Heart left ventricle (tissue), 16 donors: ENCODE data around the gene SLC29A3. TPM values are rescaled to one million over a fixed set of nuclear protein-coding genes. Genes with fewer than 3 reads are reported as not detected.

Source experiments
- ATAC-seq, 4 donors: fragments of 200-7000 bp; cut with Tn5 transposase; one replicate each; pipeline ENCODE4 v1.9.1; 2020 to 2022; ENCODE audit warnings: moderate library complexity in 4 of 4, mild to moderate bottlenecking in 3 of 4, moderate number of reproducible peaks in 1 of 4
- DNase-seq, 5 donors: peaks; one replicate each; pipeline ENCODE4 v3.0.0-alpha.2; 2020
- H3K27ac ChIP-seq, 12 donors: fragments of 200-600 bp; sonication (generic) in 4 of 12; one replicate each; pipeline versions ENCODE4 v1.5.0 to v1.8.0; 2016 to 2022; ENCODE audit warnings: mild to moderate bottlenecking in 2 of 12
- H3K27me3 ChIP-seq, 9 donors: fragments of 200-600 bp; sonication (generic) in 2 of 9; one replicate each; pipeline versions ENCODE4 v1.5.1 to v1.8.0; 2016 to 2022; ENCODE audit warnings: mild to moderate bottlenecking in 3 of 9
- H3K36me3 ChIP-seq, 9 donors: fragments of 200-600 bp; sonication (generic) in 2 of 9; one replicate each; pipeline versions ENCODE4 v1.5.0 to v1.8.0; 2018 to 2022; ENCODE audit warnings: mild to moderate bottlenecking in 2 of 9
- H3K4me1 ChIP-seq, 12 donors: fragments of 200-600 bp; sonication (generic) in 4 of 12; one replicate each; pipeline versions ENCODE4 v1.5.0 to v1.8.0; 2016 to 2022; ENCODE audit warnings: mild to moderate bottlenecking in 3 of 12
- H3K4me3 ChIP-seq, 12 donors: fragments of 200-600 bp; sonication (generic) in 4 of 12; one replicate each; pipeline versions ENCODE4 v1.5.0 to v1.8.0; 2017 to 2022; ENCODE audit warnings: mild to moderate bottlenecking in 9 of 12, moderate library complexity in 4 of 12
- H3K9me3 ChIP-seq, 12 donors: fragments of 200-600 bp; sonication (generic) in 4 of 12; one replicate each; pipeline versions ENCODE4 v1.5.0 to v1.8.0; 2016 to 2022; ENCODE audit warnings: mild to moderate bottlenecking in 1 of 12
- POLR2A ChIP-seq, 2 donors: fragments of 450-650 bp; IDR thresholded peaks; one replicate each; pipeline ENCODE4 v1.6.1; 2017; ENCODE audit warnings: antibody characterized with exemption in 2 of 2, mild to moderate bottlenecking in 2 of 2, moderate library complexity in 2 of 2
- WGBS, 4 donors: extraction: QIAGEN DNeasy Blood & Tissue Kit in 2 of 4; methylation state at CpG; one replicate each; pipeline versions ENCODE4 v1.1.5 to v1.1.7; 2013 to 2018; 5-methylcytosine and 5-hydroxymethylcytosine counted together
- intact Hi-C, 10 donors: fragments of 100-400 bp; cut with DNase I; formaldehyde crosslinking; loops; one replicate each; pipeline versions ENCODE4 v1.11.1 to v1.14.2; 2022
- polyA plus RNA-seq, 2 donors: library from polyadenylated mRNA; stranded (reverse); fragments of 200-250 nt; gene quantifications; one replicate each; pipeline ENCODE4 v1.2.3, GENCODE V29; 2013
- total RNA-seq, 9 donors: library from RNA; depleted of rRNA in 2 of 9; stranded (reverse); fragments of >200 nt in 2 of 9; fragmentation: NEBNext Ultra II Directional in 3 of 9; extraction: Animal tissue kit (Norgen Biotek cat#: 25700) in 3 of 9; gene quantifications; one replicate each; pipeline versions ENCODE4 v1.1.0 to v1.2.4, GENCODE V29; 2016 to 2023
- TF ChIP-seq, protein P1 (sequence below), 12 donors: fragments of 200-600 bp; sonication (generic) in 4 of 12; IDR thresholded peaks; one replicate each; pipeline versions ENCODE4 v1.5.0 to v1.8.0; 2018 to 2022; ENCODE audit warnings: antibody characterized with exemption in 12 of 12, mild to moderate bottlenecking in 5 of 12
- donor health status: ischemic (EF 13 %, LVEDD 7.1; RV severe dilation, severe dysfunction).
- donor health status: healthy with polysubstance abuse.
- donor health status: DM: no; HTN: yes; CAD: no.
- donor health status: DM: no; HTN: no; CAD: no.
- donor health status: ischemic (EF 25% LVEDD 6.9; RV normal size, moderate dysfunction).
- donor health status: ischemic (EF 25% LVEDD 5.7; RV mildly dilated, moderate dysfunction).
- donor health status: healthy.
- donor health status: DM: yes; HTN: yes; CAD: no.
- donor health status: ischemic (EF 35%, LVEDD 5.7; RV mildly dilated, moderate dysfunction).
- donor health status: nonischemic (EF 11% LVEDD 7.7; RV severe dilation, severe dysfunction).
- donor health status: DM: yes; HTN: yes; CAD: no.
- donor health status: PGD.
- donor health status: ischemic (EF 29% LVEDD 5.4; RV normal size, mild dysfunction).
- donor health status: nonischemic (EF 23%, LVEDD 6.1; RV moderate dilation, normal function).

SLC29A3 gene
- total and polyA plus RNA-seq, 11 donors, result 0.76 to 6.2 (median 1.6) TPM

DNA sequence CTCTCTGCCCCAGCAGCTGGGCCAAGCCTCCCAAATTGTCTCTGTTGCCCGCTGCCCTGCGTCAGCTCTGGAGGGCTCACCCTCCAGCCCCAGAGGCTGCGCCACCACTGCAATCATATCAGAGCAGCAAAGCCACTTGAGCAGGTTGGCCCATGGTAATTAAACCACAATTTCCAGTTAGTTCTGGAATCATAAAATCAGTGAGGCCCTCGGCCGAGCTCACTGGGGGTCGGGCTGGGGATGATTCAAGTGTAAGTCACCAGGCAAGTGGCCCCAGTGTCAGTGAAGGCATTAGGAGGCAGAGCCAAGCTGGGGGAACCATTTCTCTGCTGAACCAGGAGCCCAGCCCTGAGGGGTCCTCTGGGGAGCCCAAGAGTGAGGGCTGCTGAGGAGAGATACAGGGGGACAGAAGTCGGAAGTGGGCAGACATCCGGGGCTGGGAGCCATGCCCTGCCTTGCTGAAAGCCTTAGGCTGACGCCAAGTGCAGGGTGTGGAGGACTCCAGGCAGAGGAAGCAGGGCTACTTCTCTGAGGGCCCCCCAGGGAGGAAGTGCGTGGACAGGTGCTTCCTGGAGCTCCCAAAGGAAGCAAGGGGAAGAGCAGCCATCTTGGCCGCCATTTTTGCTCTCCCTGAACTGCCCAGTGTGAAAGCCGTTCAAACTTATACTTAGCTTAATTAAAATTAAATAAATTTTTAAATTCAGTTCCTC lies 29.5 kb upstream of the SLC29A3 start:
- peak in 3 of 5 donors; percentile 57 to 64 (median 63) for DNase-seq
- Histone ChIP-seq H3K36me3 (peaks cover 0 to 97% (median 56%) of the 10 kb centered on the region in 9 donors), H3K27ac (peak overlapping the region in 8 of 12 donors; percentile 3 to 68 (median 40)), H3K4me3 (no peak overlapping the region), H3K4me1 (peaks cover 0 to 14% (median 6%) of the 10 kb centered on the region in 12 donors), H3K9me3 (no peaks in the 10 kb centered on the region), H3K27me3 (no peaks in the 10 kb centered on the region)
- peak in 3 of 4 donors; percentile 28 to 80 (median 29) for ATAC-seq
- TF ChIP-seq, protein P1, sequence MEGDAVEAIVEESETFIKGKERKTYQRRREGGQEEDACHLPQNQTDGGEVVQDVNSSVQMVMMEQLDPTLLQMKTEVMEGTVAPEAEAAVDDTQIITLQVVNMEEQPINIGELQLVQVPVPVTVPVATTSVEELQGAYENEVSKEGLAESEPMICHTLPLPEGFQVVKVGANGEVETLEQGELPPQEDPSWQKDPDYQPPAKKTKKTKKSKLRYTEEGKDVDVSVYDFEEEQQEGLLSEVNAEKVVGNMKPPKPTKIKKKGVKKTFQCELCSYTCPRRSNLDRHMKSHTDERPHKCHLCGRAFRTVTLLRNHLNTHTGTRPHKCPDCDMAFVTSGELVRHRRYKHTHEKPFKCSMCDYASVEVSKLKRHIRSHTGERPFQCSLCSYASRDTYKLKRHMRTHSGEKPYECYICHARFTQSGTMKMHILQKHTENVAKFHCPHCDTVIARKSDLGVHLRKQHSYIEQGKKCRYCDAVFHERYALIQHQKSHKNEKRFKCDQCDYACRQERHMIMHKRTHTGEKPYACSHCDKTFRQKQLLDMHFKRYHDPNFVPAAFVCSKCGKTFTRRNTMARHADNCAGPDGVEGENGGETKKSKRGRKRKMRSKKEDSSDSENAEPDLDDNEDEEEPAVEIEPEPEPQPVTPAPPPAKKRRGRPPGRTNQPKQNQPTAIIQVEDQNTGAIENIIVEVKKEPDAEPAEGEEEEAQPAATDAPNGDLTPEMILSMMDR (IDR thresholded peaks at IDR 0.05), result no peak
- TF ChIP-seq POLR2A (IDR thresholded peaks at IDR 0.05), result no peak
- intact Hi-C loops, result loop anchor here in 7 of 10 donors (5.0 to 10.0 kb wide), 6 partner anchors 77 to 387 kb away; partner anchors contain the start of gene UNC5B (in 1 of the 7)
- WGBS, 4 donors, result 70 to 76% (median 72%) methylated on average over 12 of the region's 12 CpGs

DNA sequence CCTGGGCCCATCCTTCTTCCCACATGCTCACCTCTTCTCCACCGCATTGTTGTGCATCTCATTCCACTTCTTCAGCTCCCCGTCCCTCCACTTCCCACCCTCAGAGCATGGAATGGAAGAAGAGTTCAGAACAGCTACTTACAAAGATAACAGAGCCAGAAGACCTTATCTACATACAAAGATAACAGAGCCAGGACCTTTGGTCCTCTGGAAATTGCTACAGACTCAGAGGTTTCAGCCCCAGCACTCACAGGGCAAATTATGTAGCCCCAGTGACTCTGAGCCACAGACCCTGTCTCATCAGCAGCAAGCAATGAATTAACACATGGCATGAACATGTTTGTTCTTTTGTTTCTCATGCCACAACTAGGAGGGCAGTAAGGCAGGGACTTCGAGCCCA lies 28.7 kb upstream of the SLC29A3 start:
- H3K36me3 ChIP-seq, result peaks cover 0 to 97% (median 60%) of the 10 kb centered on the region in 9 donors
- ATAC-seq, result no peak
- 85 to 99% (median 97%) methylated on average over 3 of the region's 3 CpGs for WGBS, 4 donors
- H3K4me1 ChIP-seq, result peaks cover 0 to 14% (median 6%) of the 10 kb centered on the region in 12 donors
- no peaks in the 10 kb centered on the region for H3K9me3 ChIP-seq
- H3K4me3 ChIP-seq, result no peak overlapping the region
- H3K27ac ChIP-seq, result peak overlapping the region in 6 of 12 donors; percentile 30 to 68 (median 47)
- DNase-seq, result peak in 1 of 5 donors; percentile 13
- intact Hi-C loops, result no loop called here
- no peaks in the 10 kb centered on the region for H3K27me3 ChIP-seq
- no peak for TF ChIP-seq POLR2A (IDR thresholded peaks at IDR 0.05)
- TF ChIP-seq, protein P1 (IDR thresholded peaks at IDR 0.05), result no peak

DNA sequence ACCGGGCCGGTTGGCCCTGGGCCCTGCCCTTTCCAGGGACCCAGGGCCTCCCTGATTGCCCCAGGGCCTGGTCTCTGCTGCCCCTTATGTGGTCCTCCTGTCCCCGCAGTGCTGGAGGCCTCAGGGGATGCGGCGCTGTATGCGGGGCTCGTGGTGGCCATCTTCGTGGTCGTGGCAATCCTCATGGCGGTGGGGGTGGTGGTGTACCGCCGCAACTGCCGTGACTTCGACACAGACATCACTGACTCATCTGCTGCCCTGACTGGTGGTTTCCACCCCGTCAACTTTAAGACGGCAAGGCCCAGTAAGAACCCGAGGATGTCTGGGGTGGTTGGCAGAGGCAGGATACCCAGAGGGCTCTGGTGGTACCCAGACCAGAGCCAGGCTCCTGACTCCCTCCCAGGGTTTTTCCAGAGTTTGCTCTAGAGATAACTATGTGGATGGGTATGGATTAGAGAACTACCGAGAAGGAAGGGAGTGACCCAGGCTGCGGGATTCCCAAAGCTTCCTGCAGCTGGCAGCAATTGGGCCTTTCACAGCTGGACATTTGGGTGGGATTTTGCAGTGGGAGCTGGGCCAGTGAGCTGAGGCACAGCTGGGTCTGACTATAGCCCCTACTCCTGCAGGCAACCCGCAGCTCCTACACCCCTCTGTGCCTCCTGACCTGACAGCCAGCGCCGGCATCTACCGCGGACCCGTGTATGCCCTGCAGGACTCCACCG lies 28.1 kb upstream of the SLC29A3 start:
- 90 to 95% (median 94%) methylated on average over 5 to 26 of the region's 26 CpGs for WGBS, 4 donors
- intact Hi-C loops, result no loop called here
- peaks cover 0 to 14% (median 6%) of the 10 kb centered on the region in 12 donors for H3K4me1 ChIP-seq
- ATAC-seq (no peak), DNase-seq (peak in 1 of 5 donors; percentile 46)
- TF ChIP-seq POLR2A (IDR thresholded peaks at IDR 0.05), result no peak
- TF ChIP-seq, protein P1 (IDR thresholded peaks at IDR 0.05), result no peak
- no peaks in the 10 kb centered on the region for H3K9me3 ChIP-seq
- H3K4me3 ChIP-seq, result no peak overlapping the region
- H3K27ac ChIP-seq, result no peak overlapping the region
- peaks cover 0 to 97% (median 58%) of the 10 kb centered on the region in 9 donors for H3K36me3 ChIP-seq
- no peaks in the 10 kb centered on the region for H3K27me3 ChIP-seq

DNA sequence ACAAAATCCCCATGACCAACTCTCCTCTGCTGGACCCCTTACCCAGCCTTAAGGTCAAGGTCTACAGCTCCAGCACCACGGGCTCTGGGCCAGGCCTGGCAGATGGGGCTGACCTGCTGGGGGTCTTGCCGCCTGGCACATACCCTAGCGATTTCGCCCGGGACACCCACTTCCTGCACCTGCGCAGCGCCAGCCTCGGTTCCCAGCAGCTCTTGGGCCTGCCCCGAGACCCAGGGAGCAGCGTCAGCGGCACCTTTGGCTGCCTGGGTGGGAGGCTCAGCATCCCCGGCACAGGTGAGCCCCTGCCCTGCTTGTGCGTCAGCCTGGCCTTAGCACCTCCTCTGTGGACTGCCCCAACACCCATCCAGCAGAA lies 27.5 kb upstream of the SLC29A3 start:
- TF ChIP-seq, protein P1 (IDR thresholded peaks at IDR 0.05), result no peak
- TF ChIP-seq POLR2A (IDR thresholded peaks at IDR 0.05), result no peak
- H3K4me1 ChIP-seq, result peaks cover 0 to 14% (median 6%) of the 10 kb centered on the region in 12 donors
- H3K4me3 ChIP-seq, result no peak overlapping the region
- 94 to 98% (median 96%) methylated on average over 9 to 13 of the region's 13 CpGs for WGBS, 4 donors
- H3K36me3 ChIP-seq, result peaks cover 0 to 97% (median 54%) of the 10 kb centered on the region in 9 donors
- DNase-seq (peak in 1 of 5 donors; percentile 33), ATAC-seq (no peak)
- H3K27me3 ChIP-seq, result no peaks in the 10 kb centered on the region
- H3K27ac ChIP-seq, result no peak overlapping the region
- H3K9me3 ChIP-seq, result no peaks in the 10 kb centered on the region
- intact Hi-C loops, result no loop called here
